ENCODE data around the gene TPD52L1. TPM values are rescaled to one million over a fixed set of nuclear protein-coding genes. Genes with fewer than 3 reads are reported as not detected.

Gene TPD52L1
- total RNA-seq, 2 experiments from 2014 or later = 0.52 to 1.1 TPM

GRCh38 chr6:125212377-125212776, 58.8 kb downstream of the TPD52L1 start:
- intact Hi-C loops (cut with micrococcal nuclease) = no loop called here
- Mint-ChIP-seq H3K27me3 (peaks cover 1% of the 10 kb centered on the region), H3K4me3 (no peak overlapping the region), H3K27ac (no peak overlapping the region), H3K36me3 (ENCODE audit: low read depth) (no peaks in the 10 kb centered on the region), H3K9me3 (no peaks in the 10 kb centered on the region), H3K4me1 (ENCODE audit: low read depth) (no peaks in the 10 kb centered on the region)
- POLR2A ChIA-PET = no interaction called here
- no peak for DNase-seq
- TF ChIP-seq CTCF (IDR thresholded peaks at IDR 0.05) = no peak
- CTCF ChIA-PET = interaction anchor here (1.3 kb wide), 1 partner anchor 20 kb away, joined by 4 read pairs; no protein-coding TSS in a partner anchor
- ATAC-seq = no peak

GRCh38 chr6:125213939-125214338, 60.4 kb downstream of the TPD52L1 start:
- ATAC-seq (no peak), DNase-seq (no peak)
- intact Hi-C loops (cut with micrococcal nuclease) = no loop called here
- TF ChIP-seq CTCF (IDR thresholded peaks at IDR 0.05) = no peak
- Mint-ChIP-seq H3K4me1 (ENCODE audit: low read depth) (no peaks in the 10 kb centered on the region), H3K4me3 (no peak overlapping the region), H3K27ac (no peak overlapping the region), H3K27me3 (peaks cover 1% of the 10 kb centered on the region), H3K9me3 (no peaks in the 10 kb centered on the region), H3K36me3 (ENCODE audit: low read depth) (no peaks in the 10 kb centered on the region)
- POLR2A ChIA-PET = no interaction called here
- CTCF ChIA-PET = no interaction called here

- no peak overlapping the region for H3K27ac Mint-ChIP-seq
- no peak for DNase-seq
- POLR2A ChIA-PET = no interaction called here
- TF ChIP-seq CTCF (IDR thresholded peaks at IDR 0.05) = no peak
- no peaks in the 10 kb centered on the region for H3K36me3 Mint-ChIP-seq (ENCODE audit: low read depth)
- no peaks in the 10 kb centered on the region for H3K9me3 Mint-ChIP-seq
- intact Hi-C loops (cut with micrococcal nuclease) = no loop called here
- ATAC-seq = no peak
- no peak overlapping the region for H3K4me3 Mint-ChIP-seq
- CTCF ChIA-PET = no interaction called here
- no peaks in the 10 kb centered on the region for H3K4me1 Mint-ChIP-seq (ENCODE audit: low read depth)
- peaks cover 1% of the 10 kb centered on the region for H3K27me3 Mint-ChIP-seq
These were observed 61.8 kb downstream of the TPD52L1 start for GRCh38 chr6:125215252-125215819.

- ATAC-seq = no peak
- no peaks in the 10 kb centered on the region for H3K36me3 Mint-ChIP-seq (ENCODE audit: low read depth)
These were observed 62.4 kb downstream of the TPD52L1 start for GRCh38 chr6:125216015-125216414.

GRCh38 chr6:125217369-125217768, 63.8 kb downstream of the TPD52L1 start:
- Mint-ChIP-seq H3K4me3 (no peak overlapping the region), H3K9me3 (no peaks in the 10 kb centered on the region), H3K4me1 (ENCODE audit: low read depth) (no peaks in the 10 kb centered on the region), H3K27me3 (peaks cover 1% of the 10 kb centered on the region), H3K36me3 (ENCODE audit: low read depth) (no peaks in the 10 kb centered on the region), H3K27ac (no peak overlapping the region)
- DNase-seq = no peak
- POLR2A ChIA-PET = interaction anchor here (0.6 kb wide), 1 partner anchor 541 kb away, joined by 3 read pairs; no protein-coding TSS in a partner anchor
- intact Hi-C loops (cut with micrococcal nuclease) = no loop called here
- no peak for TF ChIP-seq CTCF (IDR thresholded peaks at IDR 0.05)
- CTCF ChIA-PET = no interaction called here
- ATAC-seq = no peak

More at GRCh38 chr6:125216015-125216414, 62.4 kb downstream of the TPD52L1 start:
- CTCF ChIA-PET = no interaction called here
- Mint-ChIP-seq H3K27me3 (peaks cover 1% of the 10 kb centered on the region), H3K27ac (no peak overlapping the region), H3K4me1 (ENCODE audit: low read depth) (no peaks in the 10 kb centered on the region), H3K4me3 (no peak overlapping the region), H3K9me3 (no peaks in the 10 kb centered on the region)
- DNase-seq = no peak
- no peak for TF ChIP-seq CTCF (IDR thresholded peaks at IDR 0.05)
- intact Hi-C loops (cut with micrococcal nuclease) = no loop called here
- POLR2A ChIA-PET = no interaction called here

All from activated CD8-positive, alpha-beta T cell treated with anti-CD3 and anti-CD28 coated beads for 36 hours (primary cell).